ENCODE data around the gene OGN.

- TF ChIP-seq CTCF (IDR thresholded peaks at IDR 0.05; ENCODE audit: low read length), result no peak
- TF ChIP-seq EZH2 (optimal IDR thresholded peaks at IDR 0.05; ENCODE audit: low read depth, low read length), result no peak
These were observed 44.9 kb downstream of the OGN start for GRCh38 chr9:92359394-92359995.

All from MM.1S (cell line).